Suprapubic skin (tissue), 4 donors: Measurements from ENCODE around the gene SLC9A8. TPM values are rescaled to one million over a fixed set of nuclear protein-coding genes. Genes with fewer than 3 reads are reported as not detected.

ENCODE experiments used
- DNase-seq, 2 donors: peaks; one replicate each; pipeline ENCODE4 v3.0.0-alpha.2; 2019; ENCODE audit warnings: low spot score in 2 of 2
- H3K27ac ChIP-seq: fragments of 200-600 bp; sonication (generic); one replicate; pipeline ENCODE4 v1.5.1; 2019
- H3K27me3 ChIP-seq: fragments of 200-600 bp; sonication (generic); one replicate; pipeline ENCODE4 v1.5.1; 2019
- H3K36me3 ChIP-seq: fragments of 200-600 bp; sonication (generic); one replicate; pipeline ENCODE4 v1.5.1; 2019
- H3K4me1 ChIP-seq: fragments of 200-600 bp; sonication (generic); one replicate; pipeline ENCODE4 v1.5.1; 2019
- H3K4me3 ChIP-seq: fragments of 200-600 bp; sonication (generic); one replicate; pipeline ENCODE4 v1.5.1; 2019; ENCODE audit warnings: mild to moderate bottlenecking
- H3K9me3 ChIP-seq: fragments of 200-600 bp; sonication (generic); one replicate; pipeline ENCODE4 v1.5.1; 2019
- CTCF ChIP-seq, 2 donors: fragments of 200-600 bp in 1 of 2; fragments of 450-650 bp in 1 of 2; sonication (generic) in 1 of 2; IDR thresholded peaks; one replicate each; pipeline ENCODE4 v1.5.1; 2016 to 2019; ENCODE audit warnings: antibody characterized with exemption in 2 of 2, mild to moderate bottlenecking in 1 of 2, moderate library complexity in 1 of 2
- EP300 ChIP-seq: sonication (generic); formaldehyde crosslinking; IDR thresholded peaks from one replicate; pipeline ENCODE4 v1.6.1; 2017; ENCODE audit warnings: antibody characterized with exemption
- POLR2A ChIP-seq, 2 donors: fragments of 450-650 bp; IDR thresholded peaks; one replicate each; pipeline ENCODE4 v1.6.1; 2017; ENCODE audit warnings: antibody characterized with exemption in 2 of 2, mild to moderate bottlenecking in 2 of 2, moderate library complexity in 2 of 2
- POLR2AphosphoS5 ChIP-seq, 3 donors: sonication (generic); formaldehyde crosslinking; IDR thresholded peaks; one replicate each; pipeline ENCODE4 v1.6.1; 2017; ENCODE audit warnings: antibody characterized with exemption in 3 of 3
- WGBS: methylation state at CpG from one replicate; pipeline ENCODE4 v1.1.5; 2018; 5-methylcytosine and 5-hydroxymethylcytosine counted together
- total RNA-seq, 4 donors: library from RNA; depleted of rRNA; stranded (reverse); fragments of >200 nt; gene quantifications; one replicate each; pipeline ENCODE4 v1.1.0, GENCODE V29; 2016

The SLC9A8 gene
- total RNA-seq, 4 donors from 2014 or later, result 5.7 to 15.6 (median 9.2) TPM

- TF ChIP-seq POLR2AphosphoS5 (IDR thresholded peaks at IDR 0.05), result no peak
- no peak for TF ChIP-seq EP300
- TF ChIP-seq POLR2A (IDR thresholded peaks at IDR 0.05), result no peak
- TF ChIP-seq CTCF (IDR thresholded peaks at IDR 0.05), result no peak
- 48% methylated on average over 19 of the region's 19 CpGs for WGBS
- peak overlapping the region; percentile 84 for H3K4me3 ChIP-seq
- H3K4me1 ChIP-seq, result peaks cover 33% of the 10 kb centered on the region
- H3K27ac ChIP-seq, result peak overlapping the region; percentile 95
- H3K27me3 ChIP-seq, result no peaks in the 10 kb centered on the region
- no peaks in the 10 kb centered on the region for H3K9me3 ChIP-seq
- no peaks in the 10 kb centered on the region for H3K36me3 ChIP-seq
- DNase-seq, result no peak
Measured at GRCh38 chr20:49916146-49917002, 103.7 kb downstream of the SLC9A8 start.

GRCh38 chr20:49918446-49918845 is 105.8 kb downstream of the SLC9A8 start:
- no peaks in the 10 kb centered on the region for H3K9me3 ChIP-seq
- no peak for TF ChIP-seq CTCF (IDR thresholded peaks at IDR 0.05)
- no peak for TF ChIP-seq POLR2A (IDR thresholded peaks at IDR 0.05)
- TF ChIP-seq EP300, result no peak
- TF ChIP-seq POLR2AphosphoS5 (IDR thresholded peaks at IDR 0.05), result no peak
- H3K27me3 ChIP-seq, result no peaks in the 10 kb centered on the region
- WGBS, result 90% methylated on average over 3 of the region's 3 CpGs
- peaks cover 25% of the 10 kb centered on the region for H3K4me1 ChIP-seq
- no peak overlapping the region for H3K27ac ChIP-seq
- no peaks in the 10 kb centered on the region for H3K36me3 ChIP-seq
- no peak overlapping the region for H3K4me3 ChIP-seq
- DNase-seq, result no peak

GRCh38 chr20:49919009-49919408 is 106.4 kb downstream of the SLC9A8 start:
- Histone ChIP-seq H3K27me3 (no peaks in the 10 kb centered on the region), H3K4me1 (peaks cover 19% of the 10 kb centered on the region), H3K4me3 (no peak overlapping the region), H3K9me3 (no peaks in the 10 kb centered on the region), H3K36me3 (no peaks in the 10 kb centered on the region), H3K27ac (no peak overlapping the region)
- 66% methylated on average over 7 of the region's 7 CpGs for WGBS
- no peak for TF ChIP-seq POLR2A (IDR thresholded peaks at IDR 0.05)
- no peak for TF ChIP-seq POLR2AphosphoS5 (IDR thresholded peaks at IDR 0.05)
- no peak for TF ChIP-seq CTCF (IDR thresholded peaks at IDR 0.05)
- TF ChIP-seq EP300, result no peak
- DNase-seq, result no peak

- no peak for DNase-seq
- no peaks in the 10 kb centered on the region for H3K36me3 ChIP-seq
- H3K9me3 ChIP-seq, result no peaks in the 10 kb centered on the region
- no peaks in the 10 kb centered on the region for H3K27me3 ChIP-seq
- 88% methylated on average over 2 of the region's 2 CpGs for WGBS
- H3K27ac ChIP-seq, result no peak overlapping the region
- peaks cover 14% of the 10 kb centered on the region for H3K4me1 ChIP-seq
- no peak for TF ChIP-seq EP300
- TF ChIP-seq POLR2AphosphoS5 (IDR thresholded peaks at IDR 0.05), result no peak
- TF ChIP-seq CTCF (IDR thresholded peaks at IDR 0.05), result no peak
- no peak overlapping the region for H3K4me3 ChIP-seq
Measured at GRCh38 chr20:49919461-49919860, 106.8 kb downstream of the SLC9A8 start.

GRCh38 chr20:49924247-49924646 is 111.6 kb downstream of the SLC9A8 start:
- Histone ChIP-seq H3K9me3 (no peaks in the 10 kb centered on the region), H3K4me1 (peaks cover 3% of the 10 kb centered on the region), H3K27me3 (no peaks in the 10 kb centered on the region), H3K4me3 (no peak overlapping the region), H3K27ac (no peak overlapping the region), H3K36me3 (no peaks in the 10 kb centered on the region)
- DNase-seq, result no peak
- WGBS, result 95% methylated on average over 4 of the region's 4 CpGs
- TF ChIP-seq EP300, result no peak
- no peak for TF ChIP-seq POLR2AphosphoS5 (IDR thresholded peaks at IDR 0.05)
- no peak for TF ChIP-seq POLR2A (IDR thresholded peaks at IDR 0.05)
- no peak for TF ChIP-seq CTCF (IDR thresholded peaks at IDR 0.05)
